ENCODE data around the gene PHGDH.

PHGDH gene

DNA sequence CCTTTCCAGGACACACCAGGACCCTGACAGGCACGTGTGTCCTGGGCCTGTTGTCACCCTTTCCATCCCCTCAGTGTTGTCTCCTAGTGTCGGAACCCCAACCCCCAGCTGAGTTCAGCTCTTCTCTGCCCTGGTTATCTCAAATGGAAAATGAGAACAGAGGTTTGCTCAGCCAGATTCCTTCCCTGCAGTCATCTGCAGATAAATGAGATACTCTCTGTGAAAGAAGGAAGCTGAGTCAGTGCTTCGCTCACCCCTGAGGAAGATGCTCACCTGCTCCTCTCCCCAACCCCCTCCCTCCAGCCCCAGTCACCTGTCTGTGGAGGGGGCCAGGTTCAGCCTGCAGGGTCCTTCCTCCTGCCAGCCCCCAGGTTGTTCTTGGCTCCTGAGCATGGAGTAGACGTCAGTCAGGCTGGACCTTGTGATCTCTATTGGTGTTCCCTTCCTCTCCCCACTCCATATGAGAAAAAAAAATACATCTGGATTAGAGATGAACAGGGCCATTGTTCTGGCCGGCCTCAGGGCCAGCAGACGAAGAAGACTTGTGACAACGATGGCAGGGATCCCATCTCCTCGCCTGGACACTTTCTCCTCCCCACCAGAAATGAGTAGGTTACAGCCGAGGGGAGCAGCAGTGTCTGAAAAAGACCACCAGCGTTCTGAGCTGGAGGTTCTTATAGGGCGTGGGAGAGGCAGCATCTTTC lies 20.9 kb downstream of the PHGDH start:
- peak; percentile 25 for DNase-seq

DNA sequence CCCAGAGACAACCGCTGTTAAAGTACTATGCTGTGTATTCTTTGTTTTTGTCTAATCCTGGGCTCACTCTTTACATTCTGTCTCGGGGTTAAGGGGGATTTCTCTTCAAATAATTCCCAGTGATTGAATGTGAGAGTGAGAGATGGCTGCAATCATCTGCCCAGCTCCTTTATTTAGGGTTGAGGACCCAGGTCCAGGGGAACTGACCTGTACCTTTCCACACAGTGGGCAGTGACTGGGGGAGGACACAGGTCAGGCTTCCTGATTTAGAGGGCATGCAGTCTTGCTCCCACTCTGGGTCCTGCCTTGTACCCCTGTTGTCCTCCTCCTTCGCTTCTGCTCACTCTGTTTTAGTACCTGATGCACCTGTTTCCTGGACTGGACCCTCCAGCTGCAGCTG lies 22.0 kb downstream of the PHGDH start:
- no peak for DNase-seq

DNA sequence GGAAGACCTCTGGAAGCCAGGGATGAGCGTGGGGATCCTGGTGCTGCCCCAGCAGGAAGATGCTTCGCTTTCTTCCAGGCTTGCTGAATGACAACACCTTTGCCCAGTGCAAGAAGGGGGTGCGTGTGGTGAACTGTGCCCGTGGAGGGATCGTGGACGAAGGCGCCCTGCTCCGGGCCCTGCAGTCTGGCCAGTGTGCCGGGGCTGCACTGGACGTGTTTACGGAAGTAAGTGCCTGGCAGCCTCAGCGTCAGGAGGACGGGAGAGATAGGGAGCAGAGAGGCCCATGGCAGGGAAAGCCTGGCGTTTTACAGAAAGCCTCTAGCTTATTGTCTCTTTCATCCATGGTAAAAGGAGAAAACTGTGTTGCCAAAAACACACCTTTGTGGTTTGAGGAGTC lies 23.5 kb downstream of the PHGDH start:
- DNase-seq = peak; percentile 38

DNA sequence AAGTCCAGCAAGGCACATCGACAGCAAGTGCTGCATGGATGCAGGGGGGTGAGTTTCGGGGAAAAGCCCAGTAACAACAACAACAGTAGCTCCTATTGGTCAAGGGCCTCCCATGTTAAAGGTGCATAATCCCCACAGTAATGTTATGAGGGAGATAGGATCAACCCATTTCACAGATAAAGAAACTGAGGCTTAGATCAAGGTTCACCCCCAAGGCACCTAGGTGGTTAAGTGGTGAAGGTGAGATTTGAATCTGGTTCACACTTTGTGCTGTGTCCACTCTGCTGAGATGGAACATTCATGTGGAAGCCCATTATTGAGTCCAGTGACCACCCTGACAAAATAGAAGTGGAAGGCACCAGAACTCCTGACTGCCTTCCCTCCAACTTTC lies 24.9 kb downstream of the PHGDH start:
- no peak for DNase-seq

GRCh38 chr1:119737040-119737682 lies 25.4 kb downstream of the PHGDH start:
- peak; percentile 97 for DNase-seq

- DNase-seq = no peak
These were observed 26.5 kb downstream of the PHGDH start for GRCh38 chr1:119738100-119738720.

- peak; percentile 14 for DNase-seq
These were observed 27.4 kb downstream of the PHGDH start for GRCh38 chr1:119739150-119739549.

GRCh38 chr1:119740261-119740660 lies 28.5 kb downstream of the PHGDH start:
- DNase-seq = no peak

GRCh38 chr1:119740896-119741780 lies 29.4 kb downstream of the PHGDH start:
- DNase-seq = no peak

GRCh38 chr1:119742202-119742601 lies 30.5 kb downstream of the PHGDH start:
- DNase-seq = no peak

- DNase-seq = no peak
These were observed 30.9 kb downstream of the PHGDH start for GRCh38 chr1:119742677-119743076.

DNA sequence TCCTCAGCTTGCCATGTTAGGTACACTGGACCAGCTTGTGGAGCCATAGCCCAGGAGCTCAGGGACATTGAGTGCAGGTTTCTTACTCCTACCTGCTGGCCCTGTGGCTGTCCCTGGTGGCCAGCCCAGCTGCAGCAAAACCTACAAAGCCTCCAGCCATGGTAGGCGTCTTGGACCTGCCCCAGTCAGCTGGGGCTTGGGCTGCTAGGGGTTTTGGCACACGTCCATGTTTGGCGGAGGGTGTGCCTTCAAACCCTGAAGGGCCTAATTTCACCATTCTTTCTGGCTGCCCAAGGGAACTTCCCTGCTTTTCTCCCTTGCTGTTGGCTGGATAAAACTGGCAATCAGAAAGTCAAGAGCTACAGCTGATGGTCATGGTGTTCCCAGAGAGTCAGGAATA lies 31.6 kb downstream of the PHGDH start:
- peak; percentile 26 for DNase-seq

- DNase-seq = peak; percentile 88
These were observed 32.3 kb downstream of the PHGDH start for GRCh38 chr1:119743776-119744597.

DNA sequence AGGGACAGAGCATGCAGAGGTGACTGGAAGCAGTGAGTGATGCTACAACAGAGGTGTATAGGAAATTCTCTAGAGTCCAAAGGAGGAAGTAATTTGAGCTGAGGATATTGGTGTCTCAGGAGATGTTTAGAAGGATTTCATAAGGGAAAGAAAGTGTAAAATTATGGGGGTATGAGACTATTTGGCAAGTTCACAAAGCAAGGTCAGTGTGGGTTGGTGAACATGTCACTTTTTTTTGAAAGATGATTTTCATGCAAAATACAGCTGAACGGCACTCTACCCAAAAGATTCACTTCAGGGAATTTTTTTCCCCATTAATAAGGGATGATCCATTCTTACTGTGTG lies 32.8 kb downstream of the PHGDH start:
- DNase-seq = no peak

GRCh38 chr1:119745034-119745433 lies 33.3 kb downstream of the PHGDH start:
- DNase-seq = no peak

DNA sequence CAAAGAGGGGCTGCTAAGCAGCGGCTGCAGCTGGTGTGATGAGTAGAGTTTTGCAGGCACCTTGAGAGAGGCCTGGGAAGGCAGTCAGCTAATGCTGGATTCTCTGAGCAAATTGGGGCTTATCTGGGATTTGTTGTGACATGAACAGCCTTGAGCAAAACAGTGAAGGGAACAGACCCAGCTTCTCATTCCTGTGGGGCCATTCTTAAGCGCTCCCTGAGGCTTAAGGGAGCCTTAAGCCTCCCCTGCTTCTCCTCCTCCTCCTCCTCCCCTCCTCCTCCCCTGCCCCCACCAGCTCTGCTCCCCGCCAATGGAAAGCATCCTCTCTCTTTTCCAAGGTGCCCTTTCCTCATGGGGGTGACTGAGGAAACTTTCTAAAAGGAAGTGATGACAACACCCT lies 35.7 kb downstream of the PHGDH start:
- DNase-seq = no peak

DNA sequence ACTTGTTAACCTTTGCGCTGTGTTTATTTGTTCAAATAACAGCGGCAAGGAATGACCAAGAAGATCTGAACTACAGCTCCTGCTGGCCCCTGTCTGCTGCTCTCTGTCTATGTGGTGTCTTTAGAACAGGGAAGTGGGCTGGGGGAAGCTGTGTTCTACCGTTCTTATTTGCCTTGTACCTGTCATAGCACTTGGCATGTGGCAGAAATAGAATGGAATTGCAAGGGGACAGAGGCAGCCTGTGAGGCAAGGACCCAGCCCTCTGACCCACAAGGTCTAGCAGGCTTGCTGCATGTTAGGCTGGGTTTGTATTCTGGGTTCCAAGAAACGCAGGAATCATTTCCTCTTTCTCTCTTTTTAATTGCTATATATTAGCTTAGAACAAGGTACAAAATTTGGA lies 36.3 kb downstream of the PHGDH start:
- no peak for DNase-seq

GRCh38 chr1:119752592-119752991 lies 40.9 kb downstream of the PHGDH start:
- DNase-seq = no peak

- no peak for DNase-seq
These were observed 46.9 kb downstream of the PHGDH start for GRCh38 chr1:119758584-119758983.

DNA sequence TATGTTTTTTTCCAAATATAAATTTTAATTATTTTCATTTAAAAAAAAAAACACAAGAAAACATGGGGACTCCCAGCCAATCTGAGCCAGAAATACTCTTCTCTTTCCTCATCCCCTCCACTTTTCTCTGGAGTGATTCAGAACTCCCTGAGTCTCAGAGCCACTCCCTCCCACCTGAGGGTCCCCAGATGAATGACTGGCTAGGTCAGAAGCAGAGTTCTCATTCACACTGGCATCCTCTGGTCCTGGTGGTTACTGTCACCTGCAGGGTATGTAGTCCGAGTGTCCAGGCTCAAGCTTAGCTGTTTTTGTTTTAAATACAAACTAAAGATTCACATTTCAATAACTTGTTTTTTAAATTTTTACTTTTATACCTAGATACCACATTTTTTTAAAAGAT lies 50.7 kb downstream of the PHGDH start:
- DNase-seq = no peak

DNA sequence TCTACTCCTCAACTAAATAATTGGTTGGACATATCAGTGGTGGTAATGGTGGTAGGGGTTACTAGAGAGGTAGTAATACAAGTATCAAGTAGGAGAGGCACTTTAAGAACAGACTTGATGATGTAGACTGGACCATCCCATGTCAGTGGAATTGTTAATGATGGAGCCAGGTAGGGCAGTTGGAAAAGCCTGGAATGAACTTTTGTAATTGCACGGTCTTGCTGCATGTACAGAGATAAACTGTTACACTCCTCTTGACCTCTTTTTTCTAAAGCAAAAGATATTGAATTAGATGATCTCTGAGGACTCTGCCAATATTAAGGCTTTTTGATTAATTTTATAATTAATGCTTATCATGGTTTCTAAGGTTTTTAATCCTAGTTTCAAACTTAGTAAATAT lies 51.2 kb downstream of the PHGDH start:
- no peak for DNase-seq

- no peak for DNase-seq
These were observed 52.5 kb downstream of the PHGDH start for GRCh38 chr1:119764220-119764619.

DNA sequence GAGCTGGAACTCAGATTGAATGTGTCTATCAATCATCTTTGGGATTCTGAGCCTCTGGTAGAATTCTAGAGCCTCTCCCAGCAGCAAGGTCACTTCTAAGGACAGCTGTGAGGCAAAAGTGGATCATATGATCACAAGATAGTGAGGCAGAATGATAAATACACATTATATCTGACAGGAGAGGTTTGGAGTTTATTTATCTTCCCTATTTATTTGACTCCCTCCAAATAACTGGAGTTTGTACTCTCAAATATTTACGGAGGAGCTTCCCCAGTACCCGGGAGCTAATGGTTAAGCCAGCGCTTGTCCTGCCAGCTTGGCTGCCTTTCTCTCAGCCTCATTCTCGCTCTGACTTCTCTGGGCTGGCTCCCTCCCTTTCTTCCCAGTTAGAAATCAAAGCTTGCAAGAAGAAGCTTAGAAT lies 54.6 kb downstream of the PHGDH start:
- no peak for DNase-seq
